Measurements from ENCODE around the gene ZNF765. TPM values are rescaled to one million over a fixed set of nuclear protein-coding genes. Genes with fewer than 3 reads are reported as not detected.
"Not testable (repeated sequence)": the region's sequence is repeated elsewhere in the genome, so short reads cannot be mapped to it uniquely, and the experiment has no call there.

The ZNF765 gene
- total RNA-seq, 1 donor from 2014 or later: 11.2 TPM

GRCh38 chr19:53422551-53422950, 27.6 kb downstream of the ZNF765 start:
- no peak for DNase-seq (ENCODE audit: low spot score)

GRCh38 chr19:53423074-53423473, 28.1 kb downstream of the ZNF765 start:
- not testable (repeated sequence) for DNase-seq (ENCODE audit: low spot score)

- peak; percentile 54 for DNase-seq (ENCODE audit: low spot score)
Observed at GRCh38 chr19:53423680-53424079, 28.7 kb downstream of the ZNF765 start.

- DNase-seq (ENCODE audit: low spot score): peak; percentile 82
Observed at GRCh38 chr19:53424968-53425597, 30.1 kb downstream of the ZNF765 start.

GRCh38 chr19:53431399-53432087, 36.6 kb downstream of the ZNF765 start, which contains the start of gene ZNF761:
TSS of gene ZNF761 (plus strand) at chr19:53431984. CDS start at chr19:53447269, 15,285 bp downstream.
- DNase-seq (ENCODE audit: low spot score): peak; percentile 96

GRCh38 chr19:53432088-53432661, 37.2 kb downstream of the ZNF765 start:
- DNase-seq (ENCODE audit: low spot score): peak; percentile 44

- DNase-seq (ENCODE audit: low spot score): not testable (repeated sequence)
Observed at GRCh38 chr19:53443809-53444208, 48.9 kb downstream of the ZNF765 start.

GRCh38 chr19:53447196-53447595, 52.2 kb downstream of the ZNF765 start:
- DNase-seq (ENCODE audit: low spot score): not testable (repeated sequence)

- DNase-seq (ENCODE audit: low spot score): no peak
Observed at GRCh38 chr19:53455828-53456227, 60.9 kb downstream of the ZNF765 start.

- not testable (repeated sequence) for DNase-seq (ENCODE audit: low spot score)
Observed at GRCh38 chr19:53460131-53460721, 65.3 kb downstream of the ZNF765 start.

- DNase-seq (ENCODE audit: low spot score): no peak
Observed at GRCh38 chr19:53461866-53462265, 66.9 kb downstream of the ZNF765 start.

- DNase-seq (ENCODE audit: low spot score): no peak
Observed at GRCh38 chr19:53462861-53463260, 67.9 kb downstream of the ZNF765 start.

GRCh38 chr19:53463263-53463662, 68.3 kb downstream of the ZNF765 start:
- peak; percentile 66 for DNase-seq (ENCODE audit: low spot score)

GRCh38 chr19:53466726-53467484, 72.0 kb downstream of the ZNF765 start:
- peak; percentile 43 for DNase-seq (ENCODE audit: low spot score)

GRCh38 chr19:53467485-53468262, 72.7 kb downstream of the ZNF765 start, which contains the start of gene ZNF813:
TSS of gene ZNF813 (plus strand) at chr19:53467733. CDS start at chr19:53483823, 16,090 bp downstream.
- peak; percentile 96 for DNase-seq (ENCODE audit: low spot score)

- DNase-seq (ENCODE audit: low spot score): not testable (repeated sequence)
Observed at GRCh38 chr19:53468628-53469027, 73.7 kb downstream of the ZNF765 start.

GRCh38 chr19:53471916-53472315, 77.0 kb downstream of the ZNF765 start:
- DNase-seq (ENCODE audit: low spot score): no peak

GRCh38 chr19:53474832-53475231, 79.9 kb downstream of the ZNF765 start:
- DNase-seq (ENCODE audit: low spot score): not testable (repeated sequence)

GRCh38 chr19:53475470-53475869, 80.5 kb downstream of the ZNF765 start:
- DNase-seq (ENCODE audit: low spot score): not testable (repeated sequence)

Data from ureter (tissue), 1 donor.